WERI-Rb-1 (cell line): Measurements from ENCODE around the gene TAF3.

Source experiments
- DNase-seq: peaks from one replicate; pipeline ENCODE4 v3.0.0-alpha.2; 2020
- H3K27ac ChIP-seq: fragments of 250-450 bp; sonication (Bioruptor Pico); 2 replicates; pipeline ENCODE4 v1.5.1; 2020; ENCODE audit warnings: mild to moderate bottlenecking, moderate library complexity
- H3K27me3 ChIP-seq: fragments of 250-450 bp; sonication (Bioruptor Pico); 2 replicates; pipeline ENCODE4 v1.5.1; 2021; ENCODE audit warnings: mild to moderate bottlenecking, low read depth, moderate library complexity; ENCODE audit not compliant: insufficient read depth, severe bottlenecking
- H3K36me3 ChIP-seq: fragments of 250-450 bp; sonication (Bioruptor Pico); 2 replicates; pipeline ENCODE4 v1.5.1; 2020; ENCODE audit warnings: mild to moderate bottlenecking, moderate library complexity
- H3K4me3 ChIP-seq: 2 replicates; pipeline ENCODE4 v1.5.1; 2011; ENCODE audit warnings: low read depth, mild to moderate bottlenecking, control low read depth, low read length
- H3K9me3 ChIP-seq: fragments of 250-450 bp; sonication (Bioruptor Pico); 2 replicates; pipeline ENCODE4 v1.5.1; 2021; ENCODE audit warnings: mild to moderate bottlenecking, moderate library complexity; ENCODE audit not compliant: severe bottlenecking
- TF ChIP-seq, protein P1 (sequence below): IDR thresholded peaks from 2 replicates; pipeline ENCODE4 v1.5.1; 2011; ENCODE audit warnings: low read depth, mild to moderate bottlenecking, control low read depth, inconsistent platforms, low read length

The TAF3 gene

GRCh38 chr10:7901256-7901655, 83.0 kb downstream of the TAF3 start:
- TF ChIP-seq, protein P1, sequence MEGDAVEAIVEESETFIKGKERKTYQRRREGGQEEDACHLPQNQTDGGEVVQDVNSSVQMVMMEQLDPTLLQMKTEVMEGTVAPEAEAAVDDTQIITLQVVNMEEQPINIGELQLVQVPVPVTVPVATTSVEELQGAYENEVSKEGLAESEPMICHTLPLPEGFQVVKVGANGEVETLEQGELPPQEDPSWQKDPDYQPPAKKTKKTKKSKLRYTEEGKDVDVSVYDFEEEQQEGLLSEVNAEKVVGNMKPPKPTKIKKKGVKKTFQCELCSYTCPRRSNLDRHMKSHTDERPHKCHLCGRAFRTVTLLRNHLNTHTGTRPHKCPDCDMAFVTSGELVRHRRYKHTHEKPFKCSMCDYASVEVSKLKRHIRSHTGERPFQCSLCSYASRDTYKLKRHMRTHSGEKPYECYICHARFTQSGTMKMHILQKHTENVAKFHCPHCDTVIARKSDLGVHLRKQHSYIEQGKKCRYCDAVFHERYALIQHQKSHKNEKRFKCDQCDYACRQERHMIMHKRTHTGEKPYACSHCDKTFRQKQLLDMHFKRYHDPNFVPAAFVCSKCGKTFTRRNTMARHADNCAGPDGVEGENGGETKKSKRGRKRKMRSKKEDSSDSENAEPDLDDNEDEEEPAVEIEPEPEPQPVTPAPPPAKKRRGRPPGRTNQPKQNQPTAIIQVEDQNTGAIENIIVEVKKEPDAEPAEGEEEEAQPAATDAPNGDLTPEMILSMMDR, result no peak
- Histone ChIP-seq H3K27ac (no peak overlapping the region), H3K36me3 (no peaks in the 10 kb centered on the region), H3K9me3 (no peaks in the 10 kb centered on the region), H3K4me3 (no peak overlapping the region), H3K27me3 (no peaks in the 10 kb centered on the region)
- no peak for DNase-seq

DNA sequence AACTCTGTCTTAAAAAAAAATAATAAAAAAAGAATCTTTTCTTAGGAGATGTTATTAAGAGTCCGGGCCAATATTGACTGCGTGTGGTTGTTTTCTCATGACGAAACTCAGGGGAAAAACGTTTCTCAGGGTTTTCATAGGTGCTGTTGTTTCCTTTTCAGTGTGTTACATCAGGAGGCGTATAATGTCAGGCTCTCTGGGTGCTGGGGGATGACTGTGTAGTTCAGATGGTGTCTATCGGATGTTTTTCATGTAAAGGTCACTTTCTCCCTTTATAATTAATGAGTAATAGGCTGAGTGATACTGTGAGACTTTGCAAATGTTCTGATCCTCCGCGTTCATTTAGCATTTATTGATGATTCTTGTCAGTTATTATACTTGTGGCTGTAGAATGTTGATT, 84.1 kb downstream of the TAF3 start:
- no peak overlapping the region for H3K4me3 ChIP-seq
- H3K9me3 ChIP-seq, result no peaks in the 10 kb centered on the region
- H3K27ac ChIP-seq, result no peak overlapping the region
- no peaks in the 10 kb centered on the region for H3K27me3 ChIP-seq
- TF ChIP-seq, protein P1, result no peak
- DNase-seq, result no peak
- no peaks in the 10 kb centered on the region for H3K36me3 ChIP-seq

GRCh38 chr10:7903851-7904250, 85.5 kb downstream of the TAF3 start:
- H3K36me3 ChIP-seq, result no peaks in the 10 kb centered on the region
- H3K27ac ChIP-seq, result no peak overlapping the region
- no peak for DNase-seq
- H3K27me3 ChIP-seq, result no peaks in the 10 kb centered on the region
- TF ChIP-seq, protein P1, result no peak
- no peak overlapping the region for H3K4me3 ChIP-seq
- no peaks in the 10 kb centered on the region for H3K9me3 ChIP-seq

DNA sequence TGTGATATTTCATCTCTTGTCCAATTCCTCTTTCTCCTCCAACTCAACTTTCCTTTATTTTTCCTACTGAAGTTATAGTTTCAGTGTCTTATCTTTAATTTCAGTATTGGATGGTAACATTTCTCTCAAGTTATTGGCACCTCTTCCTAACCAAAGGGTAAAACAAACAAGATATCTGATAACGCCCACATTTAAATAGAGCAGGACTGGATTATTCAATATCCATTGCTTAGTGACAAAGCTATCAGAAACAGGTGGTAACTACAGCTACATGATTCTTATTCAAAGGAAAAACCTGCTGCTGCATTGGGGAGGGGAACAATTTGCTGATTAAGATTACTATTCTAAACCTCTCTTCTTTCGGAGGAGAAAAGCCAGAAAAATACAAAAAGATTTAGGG, 87.8 kb downstream of the TAF3 start:
- no peaks in the 10 kb centered on the region for H3K9me3 ChIP-seq
- DNase-seq, result no peak

GRCh38 chr10:7908541-7909210, 90.4 kb downstream of the TAF3 start:
- Histone ChIP-seq H3K9me3 (no peaks in the 10 kb centered on the region), H3K27ac (no peak overlapping the region), H3K4me3 (no peak overlapping the region), H3K27me3 (no peaks in the 10 kb centered on the region), H3K36me3 (no peaks in the 10 kb centered on the region)
- TF ChIP-seq, protein P1, result no peak
- DNase-seq, result no peak

More for the DNA sequence above, 87.8 kb downstream of the TAF3 start:
- TF ChIP-seq, protein P1, result no peak
- no peak overlapping the region for H3K27ac ChIP-seq
- H3K36me3 ChIP-seq, result no peaks in the 10 kb centered on the region
- no peaks in the 10 kb centered on the region for H3K27me3 ChIP-seq
- H3K4me3 ChIP-seq, result no peak overlapping the region

DNA sequence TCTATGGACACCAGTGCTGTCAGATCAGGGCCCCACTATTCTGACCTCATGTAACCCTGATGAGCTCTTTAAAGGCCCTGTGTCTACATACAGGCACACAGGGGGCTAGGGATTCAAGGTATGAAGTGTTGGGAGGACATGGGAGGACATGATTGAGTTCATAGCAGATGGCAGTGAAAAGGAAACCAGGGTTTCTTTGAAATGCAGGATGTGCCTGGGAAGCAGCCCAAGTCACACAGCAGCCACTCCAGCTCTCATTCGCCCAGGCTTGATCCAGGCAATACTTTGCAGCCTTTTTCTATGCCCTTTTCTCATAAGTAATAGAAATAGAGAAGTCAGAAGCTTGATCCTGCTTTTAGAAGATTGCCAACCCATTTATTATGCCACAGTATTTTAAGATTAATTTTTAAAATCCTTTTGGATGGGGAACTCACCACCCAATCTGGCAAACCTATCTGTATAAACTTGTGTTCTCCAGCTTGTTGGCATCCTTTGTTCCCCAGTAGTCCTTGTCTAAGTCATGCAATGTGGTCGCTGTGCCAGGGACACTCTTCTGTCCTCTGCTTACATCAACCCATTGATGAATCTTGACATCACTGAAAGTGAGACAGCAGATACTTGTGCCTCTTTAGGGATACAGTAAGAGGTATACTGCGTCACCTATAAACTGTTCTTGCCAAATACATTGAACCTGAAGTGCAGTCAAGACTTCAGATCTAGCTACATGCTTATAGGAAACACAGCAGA, 95.0 kb downstream of the TAF3 start:
- Histone ChIP-seq H3K4me3 (no peak overlapping the region), H3K36me3 (no peaks in the 10 kb centered on the region), H3K9me3 (no peaks in the 10 kb centered on the region), H3K27me3 (no peaks in the 10 kb centered on the region), H3K27ac (no peak overlapping the region)
- no peak for DNase-seq
- TF ChIP-seq, protein P1, result no peak
